ENCODE results near the gene NRDE2. TPM values are rescaled to one million over a fixed set of nuclear protein-coding genes. Genes with fewer than 3 reads are reported as not detected.

The NRDE2 gene
- total RNA-seq, 1 donor from 2014 or later, result 10.2 TPM

DNA sequence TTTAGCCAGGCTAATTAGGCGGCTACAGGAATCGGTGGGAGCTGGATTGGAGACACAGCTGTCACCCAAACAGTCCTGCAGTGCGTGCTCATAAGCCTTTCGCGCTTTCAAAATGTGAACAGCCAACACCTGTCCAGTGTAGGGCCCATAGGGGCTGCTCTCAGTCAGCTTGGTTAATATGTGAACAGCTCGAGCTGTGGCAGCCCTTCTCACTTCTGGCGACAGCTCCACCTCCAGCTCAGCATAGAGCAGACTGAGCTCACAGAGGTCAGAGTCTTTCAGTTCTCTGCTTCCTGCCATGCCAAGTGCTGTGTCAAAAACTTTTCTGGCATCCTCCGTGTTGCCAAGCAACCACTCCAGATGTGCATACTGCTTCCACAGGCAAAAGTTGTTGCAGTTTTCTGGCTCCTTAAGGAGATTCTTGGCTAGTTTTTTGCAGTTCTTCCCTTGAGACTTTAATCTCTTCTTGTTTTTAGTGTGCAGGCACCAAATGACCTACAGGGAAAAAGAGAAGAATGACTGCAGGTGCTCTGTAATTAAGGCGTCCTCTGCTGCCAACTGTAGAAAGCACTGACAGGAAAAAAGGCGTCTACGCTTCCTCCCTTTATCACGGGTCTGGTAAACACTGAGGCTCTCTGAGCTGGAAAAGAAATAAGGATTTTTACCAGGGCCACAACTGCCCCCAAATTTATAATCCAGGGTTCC is 42.9 kb downstream of the NRDE2 start:
- no peak overlapping the region for H3K27ac Mint-ChIP-seq
- peaks cover 6% of the 10 kb centered on the region for H3K4me1 Mint-ChIP-seq
- no peaks in the 10 kb centered on the region for H3K4me1 ChIP-seq
- H2AFZ ChIP-seq (replicated peaks), result no peak overlapping the region
- H3K4me3 Mint-ChIP-seq, result no peak overlapping the region
- peaks cover 9% of the 10 kb centered on the region for H3K36me3 Mint-ChIP-seq
- no peaks in the 10 kb centered on the region for H4K20me1 ChIP-seq (ENCODE audit: low read depth)
- H3K27ac ChIP-seq, result no peak overlapping the region
- no peaks in the 10 kb centered on the region for H3K79me2 ChIP-seq (ENCODE audit: low read depth)
- peaks cover 3% of the 10 kb centered on the region for H3K27me3 Mint-ChIP-seq (ENCODE audit: insufficient read depth, low read depth)
- no peak for DNase-seq (ENCODE audit: low spot score)
- H3K9me3 Mint-ChIP-seq, result no peaks in the 10 kb centered on the region
- H3K27me3 ChIP-seq, result no peaks in the 10 kb centered on the region
- no peaks in the 10 kb centered on the region for H3K9me3 ChIP-seq (ENCODE audit: low read depth)
- H3K4me2 ChIP-seq, result no peak overlapping the region
- H3K4me3 ChIP-seq, result no peak overlapping the region
- TF ChIP-seq, protein P1, sequence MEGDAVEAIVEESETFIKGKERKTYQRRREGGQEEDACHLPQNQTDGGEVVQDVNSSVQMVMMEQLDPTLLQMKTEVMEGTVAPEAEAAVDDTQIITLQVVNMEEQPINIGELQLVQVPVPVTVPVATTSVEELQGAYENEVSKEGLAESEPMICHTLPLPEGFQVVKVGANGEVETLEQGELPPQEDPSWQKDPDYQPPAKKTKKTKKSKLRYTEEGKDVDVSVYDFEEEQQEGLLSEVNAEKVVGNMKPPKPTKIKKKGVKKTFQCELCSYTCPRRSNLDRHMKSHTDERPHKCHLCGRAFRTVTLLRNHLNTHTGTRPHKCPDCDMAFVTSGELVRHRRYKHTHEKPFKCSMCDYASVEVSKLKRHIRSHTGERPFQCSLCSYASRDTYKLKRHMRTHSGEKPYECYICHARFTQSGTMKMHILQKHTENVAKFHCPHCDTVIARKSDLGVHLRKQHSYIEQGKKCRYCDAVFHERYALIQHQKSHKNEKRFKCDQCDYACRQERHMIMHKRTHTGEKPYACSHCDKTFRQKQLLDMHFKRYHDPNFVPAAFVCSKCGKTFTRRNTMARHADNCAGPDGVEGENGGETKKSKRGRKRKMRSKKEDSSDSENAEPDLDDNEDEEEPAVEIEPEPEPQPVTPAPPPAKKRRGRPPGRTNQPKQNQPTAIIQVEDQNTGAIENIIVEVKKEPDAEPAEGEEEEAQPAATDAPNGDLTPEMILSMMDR (IDR thresholded peaks at IDR 0.05), result no peak
- TF ChIP-seq EZH2 (IDR thresholded peaks at IDR 0.05), result no peak
- no peak for TF ChIP-seq EZH2phosphoT487 (IDR thresholded peaks at IDR 0.05)
- no peaks in the 10 kb centered on the region for H3K36me3 ChIP-seq
- H3K9ac ChIP-seq, result no peak overlapping the region
- H3F3A ChIP-seq (ENCODE audit: low read depth), result no peaks in the 10 kb centered on the region

DNA sequence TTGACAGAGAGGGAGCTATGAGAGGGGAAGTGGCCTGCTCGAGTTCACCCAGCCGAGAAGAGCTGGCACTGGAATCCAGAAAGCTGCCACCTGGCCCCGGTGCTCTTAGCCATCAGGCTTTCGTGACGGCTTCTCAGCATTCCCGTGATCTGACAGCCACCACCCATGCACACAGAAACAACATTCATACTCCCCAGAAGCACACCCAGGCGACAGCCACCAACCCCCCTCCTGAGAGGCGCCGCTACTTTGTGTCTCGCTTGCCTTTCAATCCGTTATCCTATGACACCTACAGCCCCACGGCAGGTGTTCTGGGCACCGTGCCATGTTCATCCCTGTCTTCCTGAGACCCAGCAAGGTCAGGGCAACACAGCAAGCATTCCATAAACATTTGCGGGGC is 44.0 kb downstream of the NRDE2 start:
- H3K27ac Mint-ChIP-seq, result peak overlapping the region; percentile 79
- peaks cover 6% of the 10 kb centered on the region for H3K4me1 Mint-ChIP-seq
- no peaks in the 10 kb centered on the region for H3K27me3 ChIP-seq
- DNase-seq (ENCODE audit: low spot score), result no peak
- H3K9ac ChIP-seq, result no peak overlapping the region
- H3K4me3 Mint-ChIP-seq, result peak overlapping the region; percentile 64
- no peaks in the 10 kb centered on the region for H3K36me3 ChIP-seq
- no peaks in the 10 kb centered on the region for H3K9me3 ChIP-seq (ENCODE audit: low read depth)
- peaks cover 3% of the 10 kb centered on the region for H3K27me3 Mint-ChIP-seq (ENCODE audit: insufficient read depth, low read depth)
- TF ChIP-seq, protein P1 (IDR thresholded peaks at IDR 0.05), result no peak
- TF ChIP-seq EZH2phosphoT487 (IDR thresholded peaks at IDR 0.05) (no peak), EZH2 (IDR thresholded peaks at IDR 0.05) (no peak)
- H2AFZ ChIP-seq (replicated peaks), result no peak overlapping the region
- no peaks in the 10 kb centered on the region for H4K20me1 ChIP-seq (ENCODE audit: low read depth)
- H3K27ac ChIP-seq, result no peak overlapping the region
- H3K79me2 ChIP-seq (ENCODE audit: low read depth), result no peaks in the 10 kb centered on the region
- H3K9me3 Mint-ChIP-seq, result no peaks in the 10 kb centered on the region
- H3K4me1 ChIP-seq, result no peaks in the 10 kb centered on the region
- no peaks in the 10 kb centered on the region for H3F3A ChIP-seq (ENCODE audit: low read depth)
- no peak overlapping the region for H3K4me2 ChIP-seq
- no peak overlapping the region for H3K4me3 ChIP-seq
- H3K36me3 Mint-ChIP-seq, result peaks cover 9% of the 10 kb centered on the region

DNA sequence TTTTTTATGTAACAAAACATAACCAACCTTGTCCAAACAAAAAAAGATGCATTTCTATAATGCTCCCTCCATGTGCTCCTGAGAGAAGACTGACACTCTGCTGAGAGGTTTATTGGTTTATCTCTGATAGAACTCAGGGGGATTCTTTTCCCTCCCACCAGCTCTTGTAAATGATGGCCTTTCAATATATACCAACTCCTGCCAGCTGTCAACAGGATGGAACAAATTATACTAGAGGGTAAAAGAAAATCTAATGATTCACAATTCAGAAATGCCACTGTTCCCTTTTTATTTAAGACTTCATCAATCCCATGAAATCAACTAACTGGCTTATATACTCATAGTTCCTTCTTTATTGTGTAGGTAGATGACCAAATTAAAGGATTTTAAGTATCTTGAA is 50.0 kb downstream of the NRDE2 start:
- Histone ChIP-seq H3K36me3 (no peaks in the 10 kb centered on the region), H3K27ac (no peak overlapping the region), H4K20me1 (ENCODE audit: low read depth) (no peaks in the 10 kb centered on the region), H3K9ac (no peak overlapping the region), H2AFZ (replicated peaks) (no peak overlapping the region), H3K4me1 (no peaks in the 10 kb centered on the region), H3K27me3 (no peaks in the 10 kb centered on the region), H3F3A (ENCODE audit: low read depth) (no peaks in the 10 kb centered on the region), H3K79me2 (ENCODE audit: low read depth) (no peaks in the 10 kb centered on the region), H3K4me2 (no peak overlapping the region), H3K4me3 (no peak overlapping the region), H3K9me3 (ENCODE audit: low read depth) (no peaks in the 10 kb centered on the region)
- peaks cover 3% of the 10 kb centered on the region for H3K36me3 Mint-ChIP-seq
- H3K4me1 Mint-ChIP-seq, result no peaks in the 10 kb centered on the region
- no peak overlapping the region for H3K27ac Mint-ChIP-seq
- no peaks in the 10 kb centered on the region for H3K9me3 Mint-ChIP-seq
- H3K4me3 Mint-ChIP-seq, result no peak overlapping the region
- TF ChIP-seq EZH2 (IDR thresholded peaks at IDR 0.05) (no peak), EZH2phosphoT487 (IDR thresholded peaks at IDR 0.05) (no peak)
- TF ChIP-seq, protein P1 (IDR thresholded peaks at IDR 0.05), result no peak
- H3K27me3 Mint-ChIP-seq (ENCODE audit: insufficient read depth, low read depth), result peaks cover 2% of the 10 kb centered on the region
- no peak for DNase-seq (ENCODE audit: low spot score)
